CD4-positive, alpha-beta memory T cell (primary cell): ENCODE results near the gene AK5. TPM values are rescaled to one million over a fixed set of nuclear protein-coding genes. Genes with fewer than 3 reads are reported as not detected.

Source experiments
- CTCF ChIA-PET: fragments of 350-600 bp; sonication (Branson Sonifier 250); formaldehyde crosslinking; loops from one replicate; lab custom pipeline; 2021; ENCODE audit warnings: inconsistent platforms; ENCODE audit not compliant: partially characterized antibody; lab: Charles Lee
- POLR2A ChIA-PET: fragments of 350-600 bp; sonication (Branson Sonifier 250); formaldehyde crosslinking; loops from one replicate; lab custom pipeline; 2021; ENCODE audit not compliant: partially characterized antibody; lab: Charles Lee
- DNase-seq, 5 donors: peaks; one replicate each; pipeline versions ENCODE4 v3.0.0 to v3.0.0-alpha.2; 2020 to 2022; ENCODE audit warnings: mixed read lengths in 1 of 5
- H3K27ac ChIP-seq: one replicate; pipeline ENCODE4 v1.7.0; 2013; ENCODE audit warnings: low read depth, low read length
- H3K27me3 ChIP-seq: 2 replicates; pipeline ENCODE4 v1.7.0; 2013; ENCODE audit warnings: mild to moderate bottlenecking, low read length, moderate library complexity; ENCODE audit not compliant: insufficient read depth
- H3K36me3 ChIP-seq: 2 replicates; pipeline ENCODE4 v1.7.0; 2013; ENCODE audit warnings: mild to moderate bottlenecking, low read length, moderate library complexity; ENCODE audit not compliant: insufficient read depth
- H3K4me1 ChIP-seq: 2 replicates; pipeline ENCODE4 v1.7.0; 2013; ENCODE audit warnings: mild to moderate bottlenecking, low read length, moderate library complexity; ENCODE audit not compliant: insufficient read depth
- H3K4me3 ChIP-seq, 2 donors: one replicate each; pipeline ENCODE4 v1.7.0; 2013; ENCODE audit warnings: low read length in 2 of 2, mild to moderate bottlenecking in 1 of 2
- H3K9me3 ChIP-seq, 2 donors: one replicate each; pipeline ENCODE4 v1.7.0; 2013; ENCODE audit warnings: low read length in 2 of 2, control low read depth in 1 of 2; ENCODE audit not compliant: control insufficient read depth in 1 of 2
- H3K27ac Mint-ChIP-seq, 7 donors: one replicate each; pipeline ENCODE4 v1.8.0; 2020 to 2021; ENCODE audit warnings: mixed read lengths in 7 of 7, mild to moderate bottlenecking in 6 of 7, inconsistent platforms in 3 of 7, moderate library complexity in 3 of 7
- H3K27me3 Mint-ChIP-seq, 2 donors: one replicate each; pipeline ENCODE4 v1.8.0; 2020 to 2021; ENCODE audit warnings: mixed read lengths in 2 of 2
- H3K36me3 Mint-ChIP-seq, 2 donors: one replicate each; pipeline ENCODE4 v1.8.0; 2020 to 2021; ENCODE audit warnings: mixed read lengths in 2 of 2, inconsistent platforms in 1 of 2, mild to moderate bottlenecking in 1 of 2
- H3K4me1 Mint-ChIP-seq, 4 donors: one replicate each; pipeline ENCODE4 v1.8.0; 2020 to 2021; ENCODE audit warnings: mixed read lengths in 4 of 4, mild to moderate bottlenecking in 1 of 4
- H3K4me3 Mint-ChIP-seq, 8 donors: one replicate each; pipeline ENCODE4 v1.8.0; 2020 to 2021; ENCODE audit warnings: mixed read lengths in 8 of 8, mild to moderate bottlenecking in 7 of 8, moderate library complexity in 6 of 8, inconsistent platforms in 3 of 8
- H3K9me3 Mint-ChIP-seq, 8 donors: one replicate each; pipeline ENCODE4 v1.8.0; 2020 to 2021; ENCODE audit warnings: mixed read lengths in 8 of 8, mild to moderate bottlenecking in 5 of 8, inconsistent platforms in 3 of 8, moderate library complexity in 1 of 8
- intact Hi-C: fragments of 100-400 bp; cut with micrococcal nuclease; formaldehyde crosslinking; loops from one replicate; pipeline ENCODE4 v1.15.1; 2023
- polyA plus RNA-seq, 2 donors: library from polyadenylated mRNA; unstranded; fragments of 300-500 nt; fragmentation: Illumina TruSeq; gene quantifications; one replicate each; pipeline ENCODE4 v1.2.3, GENCODE V29; 2021
- total RNA-seq, 2 experiments: library from RNA; stranded (reverse); gene quantifications; one replicate each; pipeline ENCODE4 v1.2.3, GENCODE V29; 2021

Gene AK5
- total and polyA plus RNA-seq, 4 experiments from 2014 or later = 17.0 to 25.5 (median 19.3) TPM

GRCh38 chr1:77342745-77343144 lies 60.9 kb downstream of the AK5 start:
- H3K4me1 Mint-ChIP-seq = peaks cover 4 to 9% (median 7%) of the 10 kb centered on the region in 4 donors
- Histone ChIP-seq H3K36me3 (no peaks in the 10 kb centered on the region), H3K27me3 (no peaks in the 10 kb centered on the region), H3K4me3 (no peak overlapping the region), H3K27ac (no peak overlapping the region), H3K4me1 (peaks cover 7% of the 10 kb centered on the region), H3K9me3 (no peaks in the 10 kb centered on the region)
- intact Hi-C loops = no loop called here
- DNase-seq = no peak
- no peak overlapping the region for H3K27ac Mint-ChIP-seq
- peaks cover 0 to 19% of the 10 kb centered on the region in 2 donors for H3K36me3 Mint-ChIP-seq
- no peaks in the 10 kb centered on the region for H3K27me3 Mint-ChIP-seq
- H3K9me3 Mint-ChIP-seq = peaks cover 0 to 2% (median 0%) of the 10 kb centered on the region in 8 donors
- POLR2A ChIA-PET = no interaction called here
- CTCF ChIA-PET = no interaction called here
- no peak overlapping the region for H3K4me3 Mint-ChIP-seq

GRCh38 chr1:77347646-77348045 lies 65.8 kb downstream of the AK5 start:
- H3K4me1 ChIP-seq = peaks cover 8% of the 10 kb centered on the region
- peak overlapping the region in 4 of 8 donors; percentile 31 to 59 (median 42) for H3K4me3 Mint-ChIP-seq
- peaks cover 6 to 11% (median 8%) of the 10 kb centered on the region in 4 donors for H3K4me1 Mint-ChIP-seq
- H3K27me3 ChIP-seq = no peaks in the 10 kb centered on the region
- H3K27me3 Mint-ChIP-seq = no peaks in the 10 kb centered on the region
- H3K4me3 ChIP-seq = no peak overlapping the region
- no peak for DNase-seq
- no peaks in the 10 kb centered on the region for H3K9me3 ChIP-seq
- no peaks in the 10 kb centered on the region for H3K36me3 ChIP-seq
- H3K9me3 Mint-ChIP-seq = peaks cover 0 to 2% (median 0%) of the 10 kb centered on the region in 8 donors
- intact Hi-C loops = no loop called here
- no peak overlapping the region for H3K27ac ChIP-seq
- POLR2A ChIA-PET = no interaction called here
- H3K36me3 Mint-ChIP-seq = peaks cover 0 to 20% of the 10 kb centered on the region in 2 donors
- CTCF ChIA-PET = interaction anchor here (1.3 kb wide), 1 partner anchor 115 kb away, joined by 3 read pairs; no protein-coding TSS in a partner anchor
- peak overlapping the region in 1 of 7 donors; percentile 15 for H3K27ac Mint-ChIP-seq

DNA sequence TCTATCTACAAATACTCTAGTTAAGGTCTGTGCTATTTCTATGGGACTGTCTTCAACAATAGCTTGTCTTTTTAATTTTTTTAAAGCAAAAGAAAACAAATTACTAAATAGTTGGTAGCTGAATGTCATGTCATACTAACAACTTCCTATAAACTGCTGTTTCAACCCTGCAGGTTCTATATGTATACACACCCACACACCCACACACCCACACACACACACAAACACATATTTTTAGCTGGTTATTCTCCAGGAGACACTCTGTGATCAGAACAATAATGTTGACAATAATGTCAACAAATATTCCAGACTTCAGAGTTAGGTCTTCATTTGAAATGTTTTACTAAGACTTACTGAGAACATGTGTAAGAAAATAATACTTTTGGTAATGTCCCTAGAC lies 66.7 kb downstream of the AK5 start:
- H3K4me3 Mint-ChIP-seq = no peak overlapping the region
- DNase-seq = no peak
- Histone ChIP-seq H3K4me3 (no peak overlapping the region), H3K27me3 (no peaks in the 10 kb centered on the region), H3K4me1 (peaks cover 8% of the 10 kb centered on the region), H3K9me3 (no peaks in the 10 kb centered on the region), H3K36me3 (no peaks in the 10 kb centered on the region), H3K27ac (no peak overlapping the region)
- ChIA-PET POLR2A (no interaction called here), CTCF (no interaction called here)
- peaks cover 8 to 11% (median 9%) of the 10 kb centered on the region in 4 donors for H3K4me1 Mint-ChIP-seq
- peaks cover 0 to 1% of the 10 kb centered on the region in 2 donors for H3K27me3 Mint-ChIP-seq
- intact Hi-C loops = no loop called here
- H3K9me3 Mint-ChIP-seq = peaks cover 0 to 2% (median 0%) of the 10 kb centered on the region in 8 donors
- peaks cover 0 to 18% of the 10 kb centered on the region in 2 donors for H3K36me3 Mint-ChIP-seq
- peak overlapping the region in 1 of 7 donors; percentile 26 for H3K27ac Mint-ChIP-seq

GRCh38 chr1:77349275-77349674 lies 67.5 kb downstream of the AK5 start:
- ChIA-PET CTCF (no interaction called here), POLR2A (no interaction called here)
- peaks cover 0 to 3% of the 10 kb centered on the region in 2 donors for H3K27me3 Mint-ChIP-seq

GRCh38 chr1:77350012-77350770 lies 68.4 kb downstream of the AK5 start:
- peaks cover 0 to 3% of the 10 kb centered on the region in 2 donors for H3K27me3 Mint-ChIP-seq
- peaks cover 0 to 22% of the 10 kb centered on the region in 2 donors for H3K36me3 Mint-ChIP-seq
- peaks cover 0 to 2% (median 0%) of the 10 kb centered on the region in 8 donors for H3K9me3 Mint-ChIP-seq
- CTCF ChIA-PET = no interaction called here
- Histone ChIP-seq H3K27me3 (no peaks in the 10 kb centered on the region), H3K36me3 (no peaks in the 10 kb centered on the region), H3K9me3 (no peaks in the 10 kb centered on the region), H3K4me3 (no peak overlapping the region), H3K27ac (no peak overlapping the region), H3K4me1 (peaks cover 8% of the 10 kb centered on the region)
- no peak overlapping the region for H3K4me3 Mint-ChIP-seq
- H3K27ac Mint-ChIP-seq = peak overlapping the region in 1 of 7 donors; percentile 17
- intact Hi-C loops = no loop called here
- H3K4me1 Mint-ChIP-seq = peaks cover 9 to 12% (median 10%) of the 10 kb centered on the region in 4 donors
- DNase-seq = no peak
- POLR2A ChIA-PET = no interaction called here

More at GRCh38 chr1:77349275-77349674, 67.5 kb downstream of the AK5 start:
- Mint-ChIP-seq H3K36me3 (peaks cover 0 to 22% of the 10 kb centered on the region in 2 donors), H3K4me1 (peaks cover 9 to 12% (median 10%) of the 10 kb centered on the region in 4 donors), H3K9me3 (peaks cover 0 to 2% (median 0%) of the 10 kb centered on the region in 8 donors), H3K27ac (no peak overlapping the region), H3K4me3 (no peak overlapping the region)
- no peaks in the 10 kb centered on the region for H3K9me3 ChIP-seq
- H3K27ac ChIP-seq = no peak overlapping the region
- H3K27me3 ChIP-seq = no peaks in the 10 kb centered on the region
- peaks cover 8% of the 10 kb centered on the region for H3K4me1 ChIP-seq
- intact Hi-C loops = no loop called here
- H3K36me3 ChIP-seq = no peaks in the 10 kb centered on the region
- H3K4me3 ChIP-seq = no peak overlapping the region
- no peak for DNase-seq

- H3K4me1 Mint-ChIP-seq = peaks cover 0 to 5% (median 1%) of the 10 kb centered on the region in 4 donors
- no peak for DNase-seq
- no peaks in the 10 kb centered on the region for H3K36me3 ChIP-seq
- no peak overlapping the region for H3K27ac ChIP-seq
- H3K36me3 Mint-ChIP-seq = peaks cover 0 to 18% of the 10 kb centered on the region in 2 donors
- H3K4me3 ChIP-seq = no peak overlapping the region
- H3K9me3 Mint-ChIP-seq = peaks cover 0 to 5% (median 0%) of the 10 kb centered on the region in 8 donors
- no peak overlapping the region for H3K27ac Mint-ChIP-seq
- POLR2A ChIA-PET = no interaction called here
- no peak overlapping the region for H3K4me3 Mint-ChIP-seq
- no peaks in the 10 kb centered on the region for H3K9me3 ChIP-seq
- H3K27me3 ChIP-seq = no peaks in the 10 kb centered on the region
- no peaks in the 10 kb centered on the region for H3K4me1 ChIP-seq
- CTCF ChIA-PET = no interaction called here
- intact Hi-C loops = no loop called here
- peaks cover 0 to 3% of the 10 kb centered on the region in 2 donors for H3K27me3 Mint-ChIP-seq
These were observed 72.7 kb downstream of the AK5 start for GRCh38 chr1:77354536-77354935.

DNA sequence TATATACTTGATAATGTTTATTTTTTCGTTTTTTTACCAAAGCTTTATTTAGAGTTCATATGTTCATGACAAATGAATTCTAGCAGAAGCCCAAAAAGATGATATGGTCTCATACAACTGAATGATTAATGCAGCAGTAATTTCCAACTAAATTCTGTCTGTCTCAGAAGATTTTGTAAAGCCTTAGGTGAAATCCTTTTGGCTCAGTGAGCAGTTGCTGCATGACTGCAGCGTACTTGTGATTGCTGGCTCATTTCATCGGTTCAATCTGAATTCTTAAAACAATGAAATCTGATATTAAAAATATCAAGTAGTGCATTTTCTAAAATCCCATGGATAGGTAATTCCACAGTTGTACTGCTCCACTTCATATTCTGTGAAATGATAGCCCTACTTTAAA lies 73.2 kb downstream of the AK5 start:
- Histone ChIP-seq H3K27ac (no peak overlapping the region), H3K4me1 (no peaks in the 10 kb centered on the region), H3K36me3 (no peaks in the 10 kb centered on the region), H3K9me3 (no peaks in the 10 kb centered on the region), H3K4me3 (no peak overlapping the region), H3K27me3 (no peaks in the 10 kb centered on the region)
- Mint-ChIP-seq H3K4me1 (peaks cover 0 to 10% (median 3%) of the 10 kb centered on the region in 4 donors), H3K9me3 (peaks cover 0 to 5% (median 0%) of the 10 kb centered on the region in 8 donors), H3K27ac (no peak overlapping the region), H3K36me3 (peaks cover 0 to 15% of the 10 kb centered on the region in 2 donors), H3K4me3 (no peak overlapping the region), H3K27me3 (peaks cover 0 to 3% of the 10 kb centered on the region in 2 donors)
- ChIA-PET POLR2A (no interaction called here), CTCF (no interaction called here)
- no peak for DNase-seq
- intact Hi-C loops = no loop called here
